Pancreas (tissue), 10 donors: Measurements from ENCODE around the gene FOXI2. TPM values are rescaled to one million over a fixed set of nuclear protein-coding genes. Genes with fewer than 3 reads are reported as not detected.

Experiments used
- ATAC-seq, 4 donors: fragments of 200-7000 bp; cut with Tn5 transposase; one replicate each; pipeline versions ENCODE4 v1.8.0 to v1.9.1; 2020; ENCODE audit warnings: mild to moderate bottlenecking in 4 of 4, moderate library complexity in 4 of 4
- DNase-seq, 6 donors: peaks; one replicate each; pipeline ENCODE4 v3.0.0-alpha.2; 2020
- FAIRE-seq: peaks from 2 replicates; lab custom pipeline; 2012; peaks lifted over from hg19 to GRCh38; lab: Jason Lieb, UNC
- H3K27ac ChIP-seq, 4 donors: fragments of 200-600 bp; sonication (generic); 1 replicate in 3 of 4; 2 replicates in 1 of 4; pipeline versions ENCODE4 v1.5.0 to v1.8.0; 2020
- H3K27me3 ChIP-seq, 4 donors: fragments of 200-600 bp; one replicate each; pipeline ENCODE4 v1.8.0; 2021
- H3K36me3 ChIP-seq, 3 donors: fragments of 200-600 bp; sonication (generic) in 1 of 3; one replicate each; pipeline versions ENCODE4 v1.5.0 to v1.8.0; 2020 to 2021
- H3K4me1 ChIP-seq, 3 donors: fragments of 200-600 bp; one replicate each; pipeline ENCODE4 v1.8.0; 2021
- H3K4me3 ChIP-seq, 4 donors: fragments of 200-600 bp; sonication (generic) in 2 of 4; one replicate each; pipeline versions ENCODE4 v1.5.0 to v1.8.0; 2020 to 2021
- H3K9me3 ChIP-seq, 4 donors: fragments of 200-600 bp; one replicate each; pipeline ENCODE4 v1.8.0; 2021
- WGBS, 2 donors: extraction: QIAGEN DNeasy Blood & Tissue Kit; methylation state at CpG; one replicate each; pipeline ENCODE4 v1.1.7; 2013; 5-methylcytosine and 5-hydroxymethylcytosine counted together
- intact Hi-C, 3 donors: fragments of 100-400 bp; cut with DNase I; formaldehyde crosslinking; loops; one replicate each; pipeline versions ENCODE4 v1.11.1 to v1.14.2; 2022
- polyA plus RNA-seq, 2 donors: library from polyadenylated mRNA; stranded (reverse); fragments of 200-250 nt; gene quantifications; one replicate each; pipeline ENCODE4 v1.2.3, GENCODE V29; 2013
- total RNA-seq, 6 donors: library from RNA; stranded (reverse); fragmentation: NEBNext Ultra II Directional in 4 of 6; extraction: Animal tissue kit (Norgen Biotek cat#: 25700) in 4 of 6; gene quantifications; one replicate each; pipeline versions ENCODE4 v1.2.1 to v1.2.4, GENCODE V29; 2021 to 2023
- TF ChIP-seq, protein P1 (sequence below), 4 donors: fragments of 200-600 bp; sonication (generic) in 3 of 4; IDR thresholded peaks; one replicate each; pipeline versions ENCODE4 v1.5.0 to v1.8.0; 2021; ENCODE audit warnings: antibody characterized with exemption in 4 of 4
- donor health status: healthy with polysubstance abuse.
- donor health status: DM: no; HTN: no; CAD: no; lungs with moderate emphysema.
- donor health status: DM: no; HTN: no; CAD: no.
- donor health status: control.
- donor health status: control.
- donor health status: Bipolar disorder and iron deficiency.
- donor health status: DM: yes; HTN: yes; CAD: no.
- donor health status: DM: no; HTN: no; CAD: no.
- donor health status: DM: no; HTN: no; CAD: no.
- donor health status: DM: yes; HTN: yes; CAD: no.

Gene FOXI2
- under 1 TPM in 3 of 6 donors, not detected in 3; 0.06 to 0.22 (median 0.06) TPM for total RNA-seq
- under 1 TPM in 1 of 2 donors, not detected in 1; 0.05 TPM for polyA plus RNA-seq

DNA sequence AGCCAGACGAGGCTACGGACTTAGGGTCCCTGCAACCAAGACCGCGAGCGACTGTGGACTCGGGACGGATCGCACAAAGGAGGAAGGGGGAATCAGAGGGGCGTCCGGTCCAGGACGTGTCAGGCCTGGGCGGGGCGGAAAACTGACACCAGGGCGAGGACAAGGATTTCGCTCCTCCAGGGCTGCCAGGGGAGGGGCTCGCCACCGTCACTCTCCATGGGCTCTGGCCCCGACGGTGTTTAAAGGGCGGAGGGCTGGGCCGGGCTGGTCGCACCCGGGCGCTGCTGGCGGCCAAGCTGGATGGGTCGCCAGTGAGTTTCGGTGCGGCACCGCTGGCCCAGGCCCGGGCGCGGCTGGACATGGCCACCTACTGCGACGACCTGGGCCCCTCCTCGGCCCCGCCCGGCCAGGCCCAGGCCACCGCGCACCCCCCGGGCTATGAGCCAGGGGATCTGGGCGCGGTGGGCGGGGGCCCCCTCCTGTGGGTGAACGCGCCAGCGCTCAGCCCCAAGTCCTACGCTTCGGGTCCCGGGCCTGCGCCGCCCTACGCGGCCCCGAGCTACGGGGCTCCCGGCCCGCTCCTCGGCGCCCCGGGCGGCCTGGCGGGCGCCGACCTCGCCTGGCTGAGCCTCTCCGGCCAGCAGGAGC is at the start of gene FOXI2:
Gene FOXI2 (plus strand): TSS at position 271 of the 648 bp plus-strand sequence. CDS start 89 bp downstream, at position 360.
- intact Hi-C loops = no loop called here
- Histone ChIP-seq H3K4me1 (no peaks in the 10 kb centered on the region), H3K27ac (no peak within 1 kb of the TSS), H3K36me3 (no peaks in the 10 kb centered on the region), H3K4me3 (no peak within 1 kb of the TSS), H3K9me3 (no peaks in the 10 kb centered on the region), H3K27me3 (peaks cover 0 to 9% (median 3%) of the 10 kb centered on the region in 4 donors)
- DNase-seq (no peak), ATAC-seq (no peak), FAIRE-seq (no peak)
- TF ChIP-seq, protein P1, sequence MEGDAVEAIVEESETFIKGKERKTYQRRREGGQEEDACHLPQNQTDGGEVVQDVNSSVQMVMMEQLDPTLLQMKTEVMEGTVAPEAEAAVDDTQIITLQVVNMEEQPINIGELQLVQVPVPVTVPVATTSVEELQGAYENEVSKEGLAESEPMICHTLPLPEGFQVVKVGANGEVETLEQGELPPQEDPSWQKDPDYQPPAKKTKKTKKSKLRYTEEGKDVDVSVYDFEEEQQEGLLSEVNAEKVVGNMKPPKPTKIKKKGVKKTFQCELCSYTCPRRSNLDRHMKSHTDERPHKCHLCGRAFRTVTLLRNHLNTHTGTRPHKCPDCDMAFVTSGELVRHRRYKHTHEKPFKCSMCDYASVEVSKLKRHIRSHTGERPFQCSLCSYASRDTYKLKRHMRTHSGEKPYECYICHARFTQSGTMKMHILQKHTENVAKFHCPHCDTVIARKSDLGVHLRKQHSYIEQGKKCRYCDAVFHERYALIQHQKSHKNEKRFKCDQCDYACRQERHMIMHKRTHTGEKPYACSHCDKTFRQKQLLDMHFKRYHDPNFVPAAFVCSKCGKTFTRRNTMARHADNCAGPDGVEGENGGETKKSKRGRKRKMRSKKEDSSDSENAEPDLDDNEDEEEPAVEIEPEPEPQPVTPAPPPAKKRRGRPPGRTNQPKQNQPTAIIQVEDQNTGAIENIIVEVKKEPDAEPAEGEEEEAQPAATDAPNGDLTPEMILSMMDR (IDR thresholded peaks at IDR 0.05) = no peak
- WGBS, 2 donors = 0 to 1% methylated on average over 36 to 66 of the region's 66 CpGs

DNA sequence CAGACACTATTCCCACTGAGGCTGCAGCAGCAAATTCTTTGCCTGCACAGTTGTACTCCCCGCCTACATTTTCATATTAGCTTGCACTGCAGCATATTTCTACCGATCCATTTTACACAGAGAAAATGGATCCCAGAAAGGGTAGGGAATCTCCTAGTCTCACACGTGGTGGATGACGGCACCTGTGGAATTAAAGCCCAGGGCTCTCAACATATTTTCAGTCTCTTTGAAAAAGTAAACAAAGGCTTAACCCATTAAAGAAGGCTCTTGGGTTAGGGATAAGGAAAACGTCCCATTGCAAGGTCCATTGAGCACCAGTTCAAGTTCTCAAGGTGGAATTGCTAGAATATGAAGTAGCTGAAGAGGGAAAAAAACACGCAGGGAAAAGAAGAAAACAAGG is 49.4 kb upstream of the FOXI2 start:
- 31 to 41% methylated on average over 6 of the region's 6 CpGs for WGBS, 2 donors
- H3K27me3 ChIP-seq = no peaks in the 10 kb centered on the region
- H3K4me3 ChIP-seq = no peak overlapping the region
- ATAC-seq (no peak), FAIRE-seq (no peak), DNase-seq (no peak)
- intact Hi-C loops = no loop called here
- H3K4me1 ChIP-seq = no peaks in the 10 kb centered on the region
- H3K9me3 ChIP-seq = no peaks in the 10 kb centered on the region
- H3K27ac ChIP-seq = no peak overlapping the region
- no peaks in the 10 kb centered on the region for H3K36me3 ChIP-seq
- TF ChIP-seq, protein P1 (IDR thresholded peaks at IDR 0.05) = no peak

GRCh38 chr10:127690176-127690835 is 46.7 kb upstream of the FOXI2 start:
- Histone ChIP-seq H3K36me3 (no peaks in the 10 kb centered on the region), H3K4me1 (no peaks in the 10 kb centered on the region), H3K27ac (no peak overlapping the region), H3K27me3 (no peaks in the 10 kb centered on the region), H3K9me3 (no peaks in the 10 kb centered on the region), H3K4me3 (no peak overlapping the region)
- FAIRE-seq (no peak), DNase-seq (no peak), ATAC-seq (no peak)
- TF ChIP-seq, protein P1 (IDR thresholded peaks at IDR 0.05) = no peak
- 65 to 76% methylated on average over 2 of the region's 2 CpGs for WGBS, 2 donors
- intact Hi-C loops = no loop called here

DNA sequence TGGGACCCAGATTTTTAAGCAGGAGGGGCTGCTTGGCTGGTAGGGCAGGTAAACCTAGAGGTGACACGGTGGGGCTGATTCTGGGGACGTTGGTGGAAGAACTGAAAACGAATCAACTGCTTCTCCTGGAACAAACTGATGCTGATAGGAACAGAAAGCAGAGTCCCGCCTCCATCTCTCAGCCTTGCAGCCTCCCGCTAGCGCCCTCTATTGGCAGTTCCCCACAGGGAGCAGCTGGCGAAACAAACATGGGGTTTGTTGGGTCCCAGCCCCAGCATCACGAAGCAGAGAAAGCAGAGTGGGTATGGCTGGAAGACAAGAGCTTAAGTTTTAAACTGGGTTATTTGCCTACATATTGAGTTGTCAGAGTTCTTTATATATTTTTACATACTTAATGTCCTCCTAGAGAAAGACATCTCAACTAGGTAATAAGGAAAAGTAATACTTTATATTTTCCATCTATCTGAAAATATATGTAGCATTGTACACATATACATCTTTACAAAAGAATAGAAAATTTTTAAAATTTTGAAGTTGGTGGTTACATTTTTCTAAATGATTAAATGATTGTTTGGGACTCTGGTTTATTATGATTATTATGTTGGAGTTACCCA is 42.3 kb upstream of the FOXI2 start:
- FAIRE-seq (no peak), ATAC-seq (no peak), DNase-seq (no peak)
- Histone ChIP-seq H3K36me3 (no peaks in the 10 kb centered on the region), H3K9me3 (no peaks in the 10 kb centered on the region), H3K4me1 (no peaks in the 10 kb centered on the region), H3K4me3 (no peak overlapping the region), H3K27me3 (no peaks in the 10 kb centered on the region), H3K27ac (no peak overlapping the region)
- TF ChIP-seq, protein P1 (IDR thresholded peaks at IDR 0.05) = no peak
- intact Hi-C loops = no loop called here
- 27% methylated on average over 8 of the region's 8 CpGs for WGBS, 2 donors
